A549 treated with GW870086 at 1 μM for 4 hours (cell line): ENCODE results near the gene ARHGAP27. TPM values are rescaled to one million over a fixed set of nuclear protein-coding genes. Genes with fewer than 3 reads are reported as not detected.

Source experiments
- total RNA-seq: library from RNA; stranded (reverse); fragments of 200-300 nt; extraction: Qiagen RNA extraction; gene quantifications from 5 replicates; pipeline ENCODE4 v1.2.3, GENCODE V29; 2022; ENCODE audit warnings: low read depth

ARHGAP27 gene
- 12.5 to 19.4 TPM (median 17.7 TPM) in 5 replicates for total RNA-seq

GRCh38 chr17:45432405-45433158 is at the start of gene ARHGAP27:
ARHGAP27 (minus strand) TSS chr17:45432870; CDS start chr17:45430279, 2,591 bp downstream.

Other genes starting within 250 kb of the ARHGAP27 start
- gene FMNL1, start 211.0 kb downstream of the ARHGAP27 start, total RNA-seq: 31.4 to 37.6 TPM (median 36.1 TPM) in 5 replicates
- gene SPATA32, start 170.8 kb downstream of the ARHGAP27 start, total RNA-seq: 0.08 to 0.19 TPM (median 0.15 TPM) in 5 replicates
- 44.8 to 65.3 TPM (median 59.6 TPM) in 5 replicates for gene MAP3K14, start 115.8 kb downstream of the ARHGAP27 start, total RNA-seq
- gene PLEKHM1, start 57.9 kb upstream of the ARHGAP27 start, total RNA-seq: 18.7 to 25.4 TPM (median 21.9 TPM) in 5 replicates